ENCODE results near the gene ANKAR. TPM values are rescaled to one million over a fixed set of nuclear protein-coding genes. Genes with fewer than 3 reads are reported as not detected.
"Not testable (repeated sequence)": the region's sequence is repeated elsewhere in the genome, so short reads cannot be mapped to it uniquely, and the experiment has no call there.

The ANKAR gene, protein sequence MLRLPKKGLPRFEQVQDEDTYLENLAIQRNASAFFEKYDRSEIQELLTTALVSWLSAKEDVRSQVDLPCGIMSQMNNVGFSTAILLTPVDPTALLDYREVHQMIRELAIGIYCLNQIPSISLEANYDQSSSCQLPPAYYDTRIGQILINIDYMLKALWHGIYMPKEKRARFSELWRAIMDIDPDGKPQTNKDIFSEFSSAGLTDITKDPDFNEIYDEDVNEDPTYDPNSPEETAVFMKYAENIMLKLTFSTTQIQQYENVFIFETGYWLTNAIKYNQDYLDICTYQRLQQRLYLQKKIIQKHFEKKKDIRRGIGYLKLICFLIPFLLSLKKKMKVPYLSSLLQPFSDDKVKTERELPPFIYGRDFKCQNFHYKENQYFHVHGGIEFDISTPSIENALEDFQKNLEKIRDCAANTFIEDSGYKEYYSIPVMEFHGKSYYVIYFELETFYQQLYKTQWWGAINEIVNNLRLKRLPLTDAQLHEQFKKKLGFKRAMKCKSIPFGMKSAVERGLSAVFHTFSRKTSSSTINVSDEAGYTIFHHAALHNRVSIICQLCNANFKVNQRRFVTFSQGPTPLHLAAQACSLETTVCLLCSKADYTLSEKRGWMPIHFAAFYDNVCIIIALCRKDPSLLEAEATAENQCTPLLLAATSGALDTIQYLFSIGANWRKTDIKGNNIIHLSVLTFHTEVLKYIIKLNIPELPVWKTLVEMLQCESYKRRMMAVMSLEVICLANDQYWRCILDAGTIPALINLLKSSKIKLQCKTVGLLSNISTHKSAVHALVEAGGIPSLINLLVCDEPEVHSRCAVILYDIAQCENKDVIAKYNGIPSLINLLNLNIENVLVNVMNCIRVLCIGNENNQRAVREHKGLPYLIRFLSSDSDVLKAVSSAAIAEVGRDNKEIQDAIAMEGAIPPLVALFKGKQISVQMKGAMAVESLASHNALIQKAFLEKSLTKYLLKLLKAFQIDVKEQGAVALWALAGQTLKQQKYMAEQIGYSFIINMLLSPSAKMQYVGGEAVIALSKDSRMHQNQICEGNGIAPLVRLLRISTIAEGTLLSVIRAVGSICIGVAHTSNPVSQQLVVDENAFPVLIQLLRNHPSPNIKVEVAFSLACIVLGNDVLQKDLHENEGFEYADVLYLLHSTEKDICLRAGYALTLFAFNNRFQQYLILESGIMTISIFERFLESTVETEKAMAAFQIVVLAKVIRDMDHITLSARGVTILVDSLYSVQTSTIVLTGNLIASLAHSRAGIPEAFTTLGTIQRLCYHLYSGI (N-terminal part only)
- 9.4 TPM for total RNA-seq

DNA sequence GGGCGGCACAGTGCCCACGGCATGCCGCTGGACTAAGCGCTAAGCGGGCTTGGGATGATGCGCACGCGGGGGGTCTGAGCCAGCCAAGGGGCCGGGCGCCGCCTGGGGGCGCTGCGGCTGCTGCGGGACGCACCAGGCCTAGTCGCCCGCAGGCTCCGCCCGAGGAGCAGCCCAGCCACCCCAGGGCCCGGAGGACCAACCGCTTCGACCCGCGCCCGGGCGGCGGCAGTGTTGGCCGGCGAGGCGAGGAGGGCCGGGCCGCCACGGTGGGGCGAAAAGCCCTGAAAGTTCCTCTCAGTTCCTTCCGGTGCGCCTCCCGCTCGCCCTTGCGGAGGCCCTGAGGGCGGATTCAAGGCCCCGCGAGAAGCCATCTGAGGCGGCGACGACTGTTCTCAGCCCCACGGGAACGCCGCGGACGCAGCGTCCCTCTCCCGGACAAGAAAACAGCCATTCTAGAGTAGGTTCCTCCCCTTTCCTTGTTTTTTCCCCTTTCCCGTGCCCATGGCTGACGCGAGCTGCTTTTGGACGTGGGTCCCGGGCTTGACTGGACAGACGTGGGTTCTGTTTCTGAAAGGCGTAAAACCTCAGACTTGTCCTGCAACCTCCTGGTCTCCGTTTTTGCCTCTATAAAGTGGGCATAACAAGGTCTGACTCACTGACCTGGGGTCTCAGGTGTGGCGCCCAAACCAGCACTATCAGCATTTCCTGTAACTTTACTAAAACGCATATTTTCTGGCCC, at the start of gene ANKAR:
Gene ANKAR, plus strand, starts transcription at position 297 of the 739 bp plus-strand sequence. CDS start 1,821 bp downstream, outside the sequence.
- peak; percentile 75 to 94 (median 92) for DNase-seq (ENCODE audit: low read depth in 2 of 3, low spot score in 2 of 3)

DNA sequence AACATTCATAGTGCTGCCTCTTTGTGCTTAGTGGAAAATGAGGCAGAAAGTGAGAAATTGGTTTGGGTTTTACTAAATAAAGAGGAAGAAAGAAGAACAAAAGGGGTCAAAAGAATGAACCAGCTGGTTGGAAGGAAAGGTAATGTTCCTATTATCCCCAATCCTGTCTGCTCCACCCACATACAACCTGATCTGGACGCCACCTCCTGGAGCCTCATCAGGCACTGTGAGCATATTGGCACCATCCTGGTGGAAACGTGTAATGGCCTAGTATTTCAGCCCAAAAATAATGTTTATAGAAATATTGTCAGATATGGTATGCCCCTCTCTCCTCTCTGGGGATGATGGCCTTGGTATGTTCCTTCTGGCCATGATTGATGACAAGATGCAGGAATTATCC, 48.8 kb upstream of the ANKAR start:
- DNase-seq (ENCODE audit: low read depth in 2 of 3, low spot score in 2 of 3), result no peak

DNA sequence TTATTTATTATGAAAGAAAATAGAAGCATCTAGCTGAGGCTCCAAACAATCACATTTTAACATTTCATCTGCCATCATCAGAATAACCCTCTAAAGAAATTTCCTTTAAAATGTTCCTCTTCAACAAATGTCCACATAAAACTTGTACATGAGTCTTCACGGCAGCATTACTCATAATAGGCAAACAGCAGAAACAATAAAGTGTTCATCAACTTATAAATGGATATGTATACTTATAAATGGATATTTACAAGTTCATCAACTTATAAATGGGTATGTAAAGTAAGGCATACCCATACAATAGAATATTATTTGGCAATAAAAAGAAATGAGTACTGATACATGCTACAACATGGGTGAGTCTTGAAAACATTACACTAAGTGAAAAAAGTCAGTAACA, 46.7 kb upstream of the ANKAR start:
- no peak for DNase-seq (ENCODE audit: low read depth in 2 of 3, low spot score in 2 of 3)

DNA sequence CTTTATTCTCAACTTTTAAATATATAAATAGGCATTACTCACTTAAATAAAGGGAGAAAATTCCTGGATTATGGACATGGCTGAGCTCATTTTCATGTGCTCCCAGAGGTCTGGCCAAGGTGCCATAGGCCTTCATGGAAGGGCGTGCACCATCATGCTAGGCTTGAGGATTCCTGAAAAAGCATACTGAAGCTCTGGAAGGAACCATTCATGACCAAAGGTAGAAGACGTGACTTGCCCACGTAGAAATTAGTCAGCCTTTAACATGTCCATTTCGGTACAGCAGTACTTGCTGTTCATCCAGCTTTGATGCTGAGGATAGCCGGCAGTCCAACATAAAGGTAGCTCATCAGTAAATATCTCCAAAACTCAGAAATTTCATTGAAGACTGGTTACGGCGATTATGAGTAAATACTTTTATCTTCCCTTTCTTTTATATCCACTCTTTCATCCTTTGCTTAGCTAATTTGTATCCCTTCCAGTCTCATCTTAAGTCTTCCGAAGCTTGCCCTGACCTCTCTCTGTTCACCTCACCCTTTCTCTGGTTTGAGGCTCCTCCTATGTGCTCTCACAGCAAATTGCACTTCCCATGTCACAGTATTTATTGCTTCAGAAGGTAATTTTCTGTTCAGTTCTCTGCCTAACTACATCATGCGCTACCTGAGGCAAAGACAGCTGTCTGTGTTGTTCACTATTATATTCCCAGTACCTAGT, 45.5 kb upstream of the ANKAR start:
- peak in 1 of 3 donors; percentile 26 for DNase-seq (ENCODE audit: low read depth in 2 of 3, low spot score in 2 of 3)

DNA sequence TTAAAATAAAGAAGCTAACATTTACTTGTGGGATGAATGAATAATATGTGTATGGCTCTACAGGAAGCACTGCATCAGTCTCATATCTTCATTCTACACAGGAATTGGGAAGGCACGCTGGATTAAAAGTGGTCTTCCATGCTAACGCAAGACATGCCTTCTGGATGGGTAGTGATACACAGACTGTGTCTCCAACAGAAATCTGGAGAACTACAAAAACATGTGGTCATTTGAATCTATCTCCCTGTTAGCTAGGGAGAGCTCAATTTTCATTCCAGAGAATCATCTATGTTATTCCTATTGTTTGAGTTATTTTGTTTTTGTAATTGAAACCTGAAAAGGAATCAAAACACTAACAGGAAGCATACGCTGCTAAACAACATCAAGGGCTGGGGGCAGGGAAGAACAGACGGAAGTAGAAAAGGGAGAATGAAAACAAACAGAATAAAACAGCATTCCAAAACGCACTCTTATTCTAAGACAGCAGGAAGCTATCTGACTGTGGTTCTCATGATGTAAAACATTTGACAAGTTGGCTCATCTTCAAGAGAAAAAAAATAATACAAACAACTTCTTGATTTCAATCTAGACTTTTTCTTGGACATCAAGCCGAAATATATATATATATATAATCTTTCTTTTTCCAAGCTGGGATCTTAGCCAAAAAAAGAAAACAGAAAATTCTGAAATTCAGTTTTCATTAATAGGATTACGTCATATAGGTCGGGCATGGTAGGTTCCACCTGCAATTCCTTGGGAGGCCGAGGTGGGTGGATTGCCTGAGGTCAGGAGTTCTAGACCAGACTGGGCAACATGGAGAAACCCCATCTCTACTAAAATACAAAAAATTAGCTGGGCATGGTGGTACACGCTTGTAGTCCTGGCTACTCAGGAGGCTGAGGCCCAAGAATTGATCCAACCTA, 44.7 kb upstream of the ANKAR start:
- DNase-seq (ENCODE audit: low read depth in 2 of 3, low spot score in 2 of 3), result no peak

DNA sequence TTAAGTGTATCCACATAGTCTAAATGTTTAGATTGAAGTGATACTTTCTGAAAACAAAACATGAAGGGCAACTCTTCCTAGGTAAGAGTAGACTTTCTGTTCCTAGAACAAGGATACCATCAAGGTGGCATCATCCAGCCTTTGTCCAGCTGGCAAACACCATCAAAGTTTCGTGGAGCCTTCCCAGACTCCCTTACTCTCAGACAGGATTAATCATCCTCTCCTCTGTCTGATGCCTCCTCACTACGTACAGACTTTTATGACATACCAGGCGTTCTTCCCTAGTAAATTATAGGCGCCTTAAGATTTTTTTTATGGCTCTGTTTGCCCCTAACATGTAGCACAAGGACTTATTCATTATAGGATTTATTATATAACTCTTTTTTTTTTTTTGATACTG, 42.6 kb upstream of the ANKAR start:
- DNase-seq (ENCODE audit: low read depth in 2 of 3, low spot score in 2 of 3), result no peak

DNA sequence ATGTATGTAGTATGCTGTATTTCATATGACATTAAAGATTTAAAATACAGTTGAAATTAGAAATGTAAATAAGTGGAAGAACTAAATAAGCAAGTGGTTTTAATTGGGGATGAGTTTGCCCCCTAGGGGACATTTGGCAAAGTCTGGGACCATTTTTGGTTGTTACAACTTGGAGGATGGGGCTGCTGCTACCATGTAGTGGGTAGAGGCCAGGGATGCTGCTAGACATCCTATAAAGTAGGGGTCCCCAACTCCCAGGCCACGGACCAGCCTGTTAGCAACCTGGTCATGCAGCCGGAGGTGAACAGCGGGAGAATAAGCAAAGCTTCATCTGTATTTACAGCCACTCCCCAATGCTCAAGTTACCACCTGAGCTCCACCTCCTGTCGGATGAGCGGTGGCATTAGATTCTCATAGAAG, 41.1 kb upstream of the ANKAR start:
- DNase-seq (ENCODE audit: low read depth in 2 of 3, low spot score in 2 of 3), result peak in 1 of 3 donors; percentile 74

DNA sequence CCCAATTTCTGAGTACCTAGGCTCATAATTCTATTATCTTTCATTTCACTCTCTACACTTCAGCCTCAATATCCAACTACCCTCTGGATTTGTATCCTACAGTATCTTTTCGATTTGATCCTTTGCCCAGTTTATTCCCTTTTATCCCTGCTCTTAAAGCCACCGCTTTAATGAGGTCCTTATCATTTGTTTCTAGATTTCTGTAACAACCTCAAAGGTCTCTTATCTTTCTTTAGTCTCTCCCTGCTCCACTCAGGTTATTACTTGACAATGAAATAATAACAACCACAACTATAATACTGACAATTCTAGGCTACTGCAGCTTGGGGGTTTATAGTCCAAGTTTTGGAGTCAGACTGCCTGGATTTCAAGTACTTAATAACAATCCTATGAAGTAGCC, 39.1 kb upstream of the ANKAR start:
- DNase-seq (ENCODE audit: low read depth in 2 of 3, low spot score in 2 of 3), result no peak

DNA sequence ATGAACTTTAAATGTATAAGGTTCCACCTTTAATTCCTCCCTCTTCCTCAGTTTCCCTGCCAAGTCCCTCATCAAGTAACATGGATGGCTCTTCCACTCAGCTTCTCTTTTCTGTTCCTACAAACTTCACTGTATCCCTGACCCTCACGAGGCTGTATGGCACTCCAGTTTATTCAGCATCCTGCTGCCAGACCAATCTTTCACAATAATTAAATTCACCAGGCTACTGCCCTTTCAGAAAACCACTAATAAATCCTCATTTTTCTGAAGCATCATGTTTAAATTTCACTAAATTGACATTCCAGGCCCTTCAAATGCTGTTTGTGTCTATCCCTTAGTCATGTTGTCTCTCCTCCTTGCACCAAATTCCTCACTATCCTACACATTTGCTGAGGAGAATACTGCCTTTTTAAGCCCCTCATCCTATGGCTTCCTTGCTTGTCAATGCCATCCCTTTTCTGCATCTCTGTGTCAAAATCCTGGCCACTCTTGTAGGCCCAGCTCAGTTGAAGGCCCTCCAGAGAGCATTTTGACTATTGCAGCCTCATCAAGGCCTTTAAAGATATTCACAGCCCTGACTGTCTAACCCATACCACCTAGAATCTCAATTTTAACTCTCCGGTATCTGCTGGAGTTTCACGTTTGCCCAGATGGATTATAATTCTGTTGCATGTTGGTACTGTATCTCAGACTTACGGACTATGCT, 36.0 kb upstream of the ANKAR start:
- no peak for DNase-seq (ENCODE audit: low read depth in 2 of 3, low spot score in 2 of 3)

DNA sequence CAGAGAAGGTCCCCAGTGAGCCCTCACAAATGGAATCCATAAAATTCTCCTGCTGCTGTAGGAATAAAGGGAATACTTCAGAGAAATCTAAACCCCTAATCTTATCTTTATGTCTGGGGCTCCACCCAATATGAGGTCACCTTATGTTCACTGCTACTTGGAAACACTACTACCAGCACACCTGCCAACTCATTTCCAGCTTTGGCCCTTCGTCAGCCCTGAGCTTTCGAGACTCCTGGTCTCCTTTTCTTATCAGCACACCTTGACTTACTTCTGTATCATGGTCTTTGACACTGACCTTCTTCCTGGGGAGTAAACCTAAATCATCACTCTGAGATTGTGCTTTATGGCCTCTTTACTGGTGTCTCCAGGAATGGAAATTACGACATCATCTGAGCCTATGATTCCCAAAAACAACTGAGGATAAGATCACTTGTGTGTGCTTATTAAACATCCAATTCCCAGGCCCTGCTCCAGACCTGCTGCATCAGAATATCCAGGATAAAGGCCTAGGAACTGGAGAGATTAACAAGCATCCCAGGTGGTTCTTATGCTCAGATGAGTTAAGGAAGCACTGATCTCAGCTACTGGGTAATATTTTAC, 35.4 kb upstream of the ANKAR start:
- DNase-seq (ENCODE audit: low read depth in 2 of 3, low spot score in 2 of 3), result no peak

DNA sequence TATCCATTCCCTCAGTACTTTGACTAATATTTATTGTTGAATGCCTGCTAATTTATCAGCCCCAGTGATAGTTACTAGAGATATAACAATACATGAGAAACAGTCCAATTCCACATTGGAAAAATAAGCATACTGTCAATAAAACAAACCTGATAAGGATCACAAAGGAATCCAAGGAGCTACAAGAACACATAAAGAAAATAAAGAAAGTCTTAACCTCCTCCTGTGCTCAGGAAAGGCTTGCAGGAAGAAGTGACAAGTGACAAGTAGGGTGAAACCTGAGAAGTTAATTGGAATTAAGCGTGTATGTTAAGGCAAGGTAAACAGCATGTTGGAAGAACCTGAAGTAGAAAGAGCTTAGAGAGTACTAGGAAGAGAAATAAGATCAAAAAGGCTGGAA, 33.5 kb upstream of the ANKAR start:
- no peak for DNase-seq (ENCODE audit: low read depth in 2 of 3, low spot score in 2 of 3)

DNA sequence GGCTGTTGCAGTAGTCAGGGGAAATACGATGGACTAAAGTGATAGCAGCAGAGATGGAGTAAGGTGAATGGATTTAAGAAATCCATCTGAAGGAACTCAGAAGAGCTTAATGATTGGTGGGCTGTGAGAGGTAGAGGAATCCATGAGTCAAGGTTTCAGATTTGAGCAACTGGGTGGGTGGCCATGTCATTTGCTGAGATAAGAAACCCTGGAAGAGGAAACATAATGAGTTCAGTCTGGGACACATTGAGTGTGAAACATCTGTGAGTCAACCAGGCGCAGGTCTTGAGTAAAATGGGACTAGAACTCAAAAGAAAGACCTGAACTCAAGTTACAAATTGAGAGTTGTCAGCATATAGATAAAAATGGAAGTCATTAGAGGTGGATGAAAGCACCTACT, 32.9 kb upstream of the ANKAR start:
- no peak for DNase-seq (ENCODE audit: low read depth in 2 of 3, low spot score in 2 of 3)

DNA sequence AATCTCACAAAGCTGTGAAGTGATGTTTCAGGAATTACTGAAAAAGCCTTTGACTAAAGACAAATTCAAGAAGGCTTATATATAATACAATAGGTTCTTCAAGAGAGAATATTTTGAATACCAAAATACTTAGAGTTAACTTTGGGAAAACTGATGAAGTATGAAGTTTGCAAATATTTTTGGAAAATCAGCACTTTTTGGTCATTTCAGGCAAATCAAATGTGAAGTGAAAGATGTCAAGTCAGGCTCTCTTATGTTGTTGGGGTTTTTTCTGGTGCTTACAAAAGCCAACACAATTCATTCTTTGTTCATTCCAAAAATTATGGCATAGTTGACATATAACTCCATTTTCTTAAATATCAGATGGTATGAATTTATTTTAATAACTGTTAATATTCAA, 27.9 kb upstream of the ANKAR start:
- DNase-seq (ENCODE audit: low read depth in 2 of 3, low spot score in 2 of 3), result no peak

DNA sequence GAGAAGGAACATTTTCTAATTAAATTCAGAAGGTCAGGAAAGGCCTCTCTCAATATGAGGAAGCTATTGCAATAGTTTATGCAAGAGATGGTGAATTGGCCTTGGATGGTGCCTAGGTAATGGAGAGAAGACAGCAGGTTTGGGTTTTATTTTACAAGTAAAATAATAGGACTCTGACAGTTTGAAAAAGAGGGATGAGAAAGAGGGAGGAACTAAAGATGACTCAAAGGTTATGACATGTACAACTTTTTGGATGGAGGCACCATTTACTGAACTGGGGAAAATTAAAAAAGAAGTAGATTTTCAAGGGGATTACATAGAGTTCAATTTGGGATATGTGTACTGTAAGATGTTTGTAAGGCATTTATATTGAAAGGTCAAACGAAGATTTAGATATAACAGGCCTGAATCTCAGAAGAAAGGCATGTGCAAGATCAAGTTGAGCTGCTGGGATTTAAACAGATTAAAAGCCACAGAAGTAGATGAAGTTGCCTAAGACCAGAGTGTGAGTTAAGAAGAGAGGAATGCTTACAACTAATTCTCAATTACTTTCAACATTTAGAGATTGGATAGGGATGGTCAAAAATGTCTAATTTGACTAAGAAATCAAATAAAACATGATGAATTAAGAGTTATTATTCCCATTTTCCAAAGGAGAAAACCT, 25.5 kb upstream of the ANKAR start:
- DNase-seq (ENCODE audit: low read depth in 2 of 3, low spot score in 2 of 3), result no peak

DNA sequence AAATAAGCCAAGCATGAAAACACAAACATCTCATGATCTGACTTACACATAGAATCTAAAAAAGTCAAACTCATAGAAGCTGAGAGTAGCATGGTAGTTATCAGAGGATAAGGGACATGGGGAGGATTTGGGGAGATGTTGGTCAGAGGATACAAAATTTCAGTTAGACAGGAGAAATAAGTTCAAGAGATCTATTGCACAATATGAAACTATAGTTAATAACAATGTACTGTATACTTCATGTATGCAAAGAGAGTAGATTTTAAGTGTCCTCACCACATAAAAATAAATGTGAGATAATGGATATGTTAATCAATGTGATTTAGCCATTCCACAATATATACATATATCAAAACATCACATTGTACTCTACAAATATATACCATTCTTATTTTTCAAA, 23.2 kb upstream of the ANKAR start:
- no peak for DNase-seq (ENCODE audit: low read depth in 2 of 3, low spot score in 2 of 3)

DNA sequence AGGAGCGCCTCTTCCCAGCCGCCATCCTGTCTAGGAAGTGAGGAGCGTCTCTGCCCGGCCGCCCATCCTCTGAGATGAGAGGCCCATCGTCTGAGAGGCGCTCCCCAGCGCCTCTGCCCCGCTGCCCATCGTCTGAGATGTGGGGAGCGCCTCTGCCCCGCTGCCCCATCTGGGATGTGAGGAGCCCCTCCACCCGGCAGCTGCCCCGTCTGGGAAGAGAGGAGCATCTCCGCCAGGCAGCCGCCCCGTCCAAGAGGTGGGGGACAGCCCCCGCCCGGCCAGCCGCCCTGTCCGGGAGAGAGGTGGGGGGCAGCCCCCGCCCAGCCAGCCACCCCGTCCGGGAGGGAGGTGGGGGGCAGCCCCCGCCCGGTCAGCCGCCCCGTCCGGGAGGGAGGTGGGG, 21.0 kb upstream of the ANKAR start:
- not testable (repeated sequence) for DNase-seq (ENCODE audit: low read depth in 2 of 3, low spot score in 2 of 3)

DNA sequence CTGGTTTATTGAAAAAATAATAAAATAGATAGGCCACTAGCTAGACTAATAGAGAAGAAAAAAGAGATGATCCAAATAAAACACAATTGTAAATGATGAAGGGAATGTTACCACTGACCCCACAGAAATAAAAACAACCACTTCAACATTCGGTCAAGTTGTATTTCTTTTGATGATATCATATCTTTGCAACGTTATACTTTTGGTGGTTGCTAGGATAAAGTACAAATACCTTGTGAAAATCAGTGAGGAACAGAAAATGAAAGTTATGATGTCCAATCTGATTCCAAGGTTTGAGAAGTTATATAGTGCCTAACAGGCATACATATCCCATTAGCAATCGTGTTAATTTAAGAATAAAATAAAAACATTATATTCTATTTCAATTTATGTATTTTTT, 19.8 kb upstream of the ANKAR start:
- no peak for DNase-seq (ENCODE audit: low read depth in 2 of 3, low spot score in 2 of 3)
